Measurements from ENCODE around the gene WSCD2. TPM values are rescaled to one million over a fixed set of nuclear protein-coding genes. Genes with fewer than 3 reads are reported as not detected.
A peak's percentile ranks its signal among the peaks of the same experiment; 100 is the strongest.

WSCD2 gene
- total RNA-seq, 3 donors from 2014 or later: 0.53 to 2.0 (median 0.72) TPM

DNA sequence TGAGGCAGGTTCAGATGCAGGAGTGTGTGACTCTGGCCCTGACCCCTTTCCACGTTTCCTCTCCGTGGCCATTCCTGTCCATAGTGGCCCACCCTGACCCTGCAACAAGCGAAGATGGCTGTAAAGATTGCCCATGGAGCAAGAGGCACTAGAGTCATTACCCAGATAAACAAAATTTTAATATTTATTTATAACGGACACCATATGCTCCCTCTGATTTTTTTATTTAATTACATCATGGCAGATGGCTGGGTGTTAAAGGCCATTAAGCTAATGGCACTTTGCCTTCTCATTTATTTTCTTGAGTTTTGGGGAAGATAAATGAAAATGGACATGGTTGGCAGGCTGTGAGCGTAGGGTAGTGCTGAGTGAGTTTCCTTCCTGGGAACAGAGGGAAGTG, 58.7 kb downstream of the WSCD2 start:
- H3K4me3 ChIP-seq: no peak overlapping the region
- no peaks in the 10 kb centered on the region for H3K4me1 ChIP-seq (ENCODE audit: low read depth)
- ATAC-seq: no peak
- TF ChIP-seq CTCF (IDR thresholded peaks at IDR 0.05): no peak
- no peaks in the 10 kb centered on the region for H3K9me3 ChIP-seq
- no peak for DNase-seq
- no peaks in the 10 kb centered on the region for H3K36me3 ChIP-seq (ENCODE audit: low read depth)
- intact Hi-C loops (cut with DNase I, micrococcal nuclease): no loop called here

DNA sequence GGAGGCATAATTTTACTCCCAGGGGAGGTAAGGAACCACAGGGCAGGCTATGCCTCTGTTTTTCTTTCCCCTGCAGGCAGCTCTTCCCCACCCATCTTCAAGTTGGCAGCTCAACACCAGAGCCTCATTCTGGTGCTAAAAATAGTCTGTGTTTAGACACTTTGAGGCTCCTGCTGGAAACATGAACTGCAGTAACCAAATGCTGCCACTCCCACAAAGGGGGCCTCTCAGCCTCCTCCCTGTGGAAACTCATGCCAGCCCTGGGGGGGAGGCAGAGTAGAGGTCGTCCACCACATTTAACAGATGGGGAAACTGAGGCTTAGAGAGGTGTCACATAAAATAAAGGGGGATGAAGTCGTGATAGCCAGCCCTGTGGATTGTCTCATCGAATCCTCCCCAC, 61.4 kb downstream of the WSCD2 start:
- intact Hi-C loops (cut with DNase I, micrococcal nuclease): loop anchor here in 1 of 2 donors (10.0 kb wide), 1 partner anchor 206 kb away; no protein-coding TSS in a partner anchor
- Histone ChIP-seq H3K4me3 (no peak overlapping the region), H3K9me3 (no peaks in the 10 kb centered on the region), H3K36me3 (ENCODE audit: low read depth) (no peaks in the 10 kb centered on the region), H3K4me1 (ENCODE audit: low read depth) (no peaks in the 10 kb centered on the region)
- no peak for ATAC-seq
- TF ChIP-seq CTCF (IDR thresholded peaks at IDR 0.05): no peak
- no peak for DNase-seq

DNA sequence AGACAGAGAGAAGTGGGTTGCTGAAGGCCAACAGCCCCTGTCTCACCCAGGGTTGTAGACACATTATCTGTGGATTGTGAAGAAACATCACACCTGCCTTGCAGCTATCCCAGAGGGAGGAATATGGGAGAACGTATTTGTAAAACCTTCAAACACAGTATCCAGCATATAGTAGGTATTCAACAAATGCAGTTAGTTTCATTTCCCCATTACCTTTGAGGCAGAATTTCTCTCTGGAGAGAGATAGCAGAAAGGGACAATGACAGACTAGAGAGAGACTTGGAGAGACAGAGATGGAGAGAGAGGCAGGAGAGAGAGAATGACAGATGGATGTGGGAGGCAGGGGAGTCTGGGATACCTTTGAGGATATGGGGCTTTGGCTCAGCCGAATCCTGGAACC, 62.0 kb downstream of the WSCD2 start:
- DNase-seq (no peak), ATAC-seq (no peak)
- intact Hi-C loops (cut with DNase I, micrococcal nuclease): loop anchor here in 1 of 2 donors (10.0 kb wide), 1 partner anchor 206 kb away; no protein-coding TSS in a partner anchor
- no peaks in the 10 kb centered on the region for H3K36me3 ChIP-seq (ENCODE audit: low read depth)
- H3K4me1 ChIP-seq (ENCODE audit: low read depth): no peaks in the 10 kb centered on the region
- no peak overlapping the region for H3K4me3 ChIP-seq
- TF ChIP-seq CTCF (IDR thresholded peaks at IDR 0.05): no peak
- no peaks in the 10 kb centered on the region for H3K9me3 ChIP-seq

DNA sequence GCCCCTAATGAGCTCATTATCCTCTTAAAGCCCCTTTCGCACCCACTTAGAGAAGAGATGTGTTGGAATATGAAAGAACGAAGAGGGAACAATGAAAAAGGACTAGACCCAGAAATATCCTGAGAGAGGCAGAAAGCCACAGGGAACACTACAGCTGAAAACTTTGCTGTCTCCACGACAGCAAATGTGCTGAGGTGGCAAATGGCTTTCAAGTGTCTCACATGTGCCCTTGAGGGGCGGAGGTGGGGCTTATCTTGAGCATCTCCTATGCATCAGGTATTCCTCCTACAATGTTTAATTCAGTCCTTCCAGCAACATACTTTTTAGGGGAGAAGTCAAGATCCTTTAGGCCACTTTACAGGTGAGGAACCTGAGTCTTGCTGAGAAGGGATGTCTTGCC, 62.9 kb downstream of the WSCD2 start:
- H3K4me3 ChIP-seq: no peak overlapping the region
- no peak for DNase-seq
- no peak for TF ChIP-seq CTCF (IDR thresholded peaks at IDR 0.05)
- no peaks in the 10 kb centered on the region for H3K9me3 ChIP-seq
- ATAC-seq: no peak
- no peaks in the 10 kb centered on the region for H3K4me1 ChIP-seq (ENCODE audit: low read depth)
- H3K36me3 ChIP-seq (ENCODE audit: low read depth): no peaks in the 10 kb centered on the region
- intact Hi-C loops (cut with DNase I, micrococcal nuclease): loop anchor here in 1 of 2 donors (10.0 kb wide), 1 partner anchor 207 kb away; no protein-coding TSS in a partner anchor

- no peak for ATAC-seq
- no peaks in the 10 kb centered on the region for H3K9me3 ChIP-seq
- TF ChIP-seq CTCF (IDR thresholded peaks at IDR 0.05): no peak
- H3K4me1 ChIP-seq (ENCODE audit: low read depth): no peaks in the 10 kb centered on the region
- no peak overlapping the region for H3K4me3 ChIP-seq
- H3K36me3 ChIP-seq (ENCODE audit: low read depth): no peaks in the 10 kb centered on the region
- no peak for DNase-seq
- intact Hi-C loops (cut with DNase I, micrococcal nuclease): loop anchor here in 1 of 2 donors (10.0 kb wide), 1 partner anchor 209 kb away; no protein-coding TSS in a partner anchor
These were observed 64.4 kb downstream of the WSCD2 start for GRCh38 chr12:108193493-108193892.

GRCh38 chr12:108193917-108194316, 64.8 kb downstream of the WSCD2 start:
- no peaks in the 10 kb centered on the region for H3K36me3 ChIP-seq (ENCODE audit: low read depth)
- ATAC-seq (no peak), DNase-seq (peak in 1 of 3 donors; percentile 44)

More at GRCh38 chr12:108193917-108194316, 64.8 kb downstream of the WSCD2 start:
- TF ChIP-seq CTCF (IDR thresholded peaks at IDR 0.05): no peak
- no peaks in the 10 kb centered on the region for H3K4me1 ChIP-seq (ENCODE audit: low read depth)
- no peaks in the 10 kb centered on the region for H3K9me3 ChIP-seq
- H3K4me3 ChIP-seq: no peak overlapping the region
- intact Hi-C loops (cut with DNase I, micrococcal nuclease): loop anchor here in 1 of 2 donors (10.0 kb wide), 1 partner anchor 209 kb away; no protein-coding TSS in a partner anchor

Data from mucosa of descending colon (tissue), 3 donors.